Measurements from ENCODE around the gene TRIM37.
A peak's percentile ranks its signal among the peaks of the same experiment; 100 is the strongest.
"Not testable (repeated sequence)": the region's sequence is repeated elsewhere in the genome, so short reads cannot be mapped to it uniquely, and the experiment has no call there.

Gene TRIM37, protein sequence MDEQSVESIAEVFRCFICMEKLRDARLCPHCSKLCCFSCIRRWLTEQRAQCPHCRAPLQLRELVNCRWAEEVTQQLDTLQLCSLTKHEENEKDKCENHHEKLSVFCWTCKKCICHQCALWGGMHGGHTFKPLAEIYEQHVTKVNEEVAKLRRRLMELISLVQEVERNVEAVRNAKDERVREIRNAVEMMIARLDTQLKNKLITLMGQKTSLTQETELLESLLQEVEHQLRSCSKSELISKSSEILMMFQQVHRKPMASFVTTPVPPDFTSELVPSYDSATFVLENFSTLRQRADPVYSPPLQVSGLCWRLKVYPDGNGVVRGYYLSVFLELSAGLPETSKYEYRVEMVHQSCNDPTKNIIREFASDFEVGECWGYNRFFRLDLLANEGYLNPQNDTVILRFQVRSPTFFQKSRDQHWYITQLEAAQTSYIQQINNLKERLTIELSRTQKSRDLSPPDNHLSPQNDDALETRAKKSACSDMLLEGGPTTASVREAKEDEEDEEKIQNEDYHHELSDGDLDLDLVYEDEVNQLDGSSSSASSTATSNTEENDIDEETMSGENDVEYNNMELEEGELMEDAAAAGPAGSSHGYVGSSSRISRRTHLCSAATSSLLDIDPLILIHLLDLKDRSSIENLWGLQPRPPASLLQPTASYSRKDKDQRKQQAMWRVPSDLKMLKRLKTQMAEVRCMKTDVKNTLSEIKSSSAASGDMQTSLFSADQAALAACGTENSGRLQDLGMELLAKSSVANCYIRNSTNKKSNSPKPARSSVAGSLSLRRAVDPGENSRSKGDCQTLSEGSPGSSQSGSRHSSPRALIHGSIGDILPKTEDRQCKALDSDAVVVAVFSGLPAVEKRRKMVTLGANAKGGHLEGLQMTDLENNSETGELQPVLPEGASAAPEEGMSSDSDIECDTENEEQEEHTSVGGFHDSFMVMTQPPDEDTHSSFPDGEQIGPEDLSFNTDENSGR

DNA sequence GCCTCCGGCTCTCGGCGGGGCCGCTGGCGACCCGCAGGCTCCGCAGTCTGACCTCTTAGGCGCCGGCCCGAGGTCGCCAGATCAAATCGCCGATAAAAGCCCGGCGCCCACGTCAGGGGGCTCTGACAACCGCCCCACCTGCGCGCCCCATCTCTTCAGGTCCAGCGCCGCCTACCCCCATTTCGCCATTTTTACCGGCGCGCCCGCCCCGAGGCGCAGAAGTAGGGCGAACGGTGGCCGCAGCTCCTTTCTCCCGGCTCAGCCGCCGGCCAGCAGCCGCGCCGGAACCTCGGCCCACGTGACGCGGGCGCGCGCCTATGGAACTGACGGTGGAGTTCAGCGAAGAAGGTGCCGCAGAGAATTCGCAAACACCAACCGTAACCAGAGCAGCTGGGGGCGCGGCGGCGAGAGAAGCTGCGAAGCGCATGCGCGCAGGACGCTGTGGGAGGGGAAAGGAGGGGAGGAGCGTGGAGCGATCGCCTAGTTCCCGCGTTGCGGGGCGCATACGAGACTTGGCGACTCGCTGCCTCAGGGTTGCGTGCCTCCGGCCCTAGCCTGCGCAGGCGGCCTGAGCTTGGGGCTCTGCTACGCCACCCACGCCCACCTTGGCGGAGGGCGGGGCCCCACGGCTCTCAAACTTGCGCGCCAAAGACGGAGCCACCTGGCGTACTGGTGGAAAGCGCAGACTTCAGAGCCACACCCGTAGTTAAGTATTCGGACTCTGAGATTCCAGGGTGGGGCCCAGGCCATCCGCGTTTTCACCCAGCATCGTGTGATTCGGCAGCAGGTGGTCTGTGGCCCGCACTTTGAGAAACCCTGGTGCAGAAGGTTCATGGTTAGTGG lies at the start of gene TRIM37:
Gene TRIM37, minus strand, starts transcription at position 418 of the 843 bp plus-strand sequence. CDS start 419 bp downstream, outside the sequence.
- peak; percentile 98 for DNase-seq

DNA sequence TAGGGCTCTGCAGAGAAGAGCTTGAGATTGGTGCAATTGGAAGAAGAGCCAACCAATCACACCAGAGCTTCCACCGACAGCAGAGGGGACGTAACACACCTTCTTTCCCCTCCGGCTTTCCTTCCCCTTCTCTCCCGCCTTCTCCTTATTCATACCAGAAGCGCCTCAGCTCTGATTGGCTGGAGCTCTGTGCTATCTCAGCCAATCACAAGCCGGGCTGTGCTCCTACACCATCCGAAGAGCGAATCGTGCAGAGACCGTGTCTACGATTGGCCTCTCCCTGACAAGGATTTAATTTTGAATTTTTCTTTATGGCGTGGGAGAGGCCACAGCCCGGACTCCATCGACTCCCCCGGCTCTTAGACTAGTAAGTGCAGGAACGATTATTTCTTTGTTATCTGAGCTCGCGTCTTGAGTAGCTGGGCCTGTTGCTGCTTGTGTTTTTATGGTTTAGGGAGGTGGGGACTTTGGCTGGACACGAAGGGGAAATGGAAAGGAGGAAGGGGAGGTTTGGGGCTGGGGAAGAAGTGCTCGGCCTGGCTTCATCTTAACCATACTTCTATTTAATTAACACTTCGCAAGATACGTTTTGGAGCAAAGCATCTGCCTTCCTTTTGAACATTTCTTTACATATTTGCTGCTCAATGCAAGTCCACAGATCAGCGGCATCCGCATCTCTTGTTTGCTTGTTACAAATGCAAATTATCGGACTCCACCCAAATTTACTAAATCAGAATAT lies 48.9 kb upstream of the TRIM37 start, which contains the start of gene PRR11:
Gene PRR11, plus strand, starts transcription at position 308 of the 739 bp plus-strand sequence. CDS start 14,007 bp downstream, outside the sequence.
- DNase-seq: peak; percentile 90

DNA sequence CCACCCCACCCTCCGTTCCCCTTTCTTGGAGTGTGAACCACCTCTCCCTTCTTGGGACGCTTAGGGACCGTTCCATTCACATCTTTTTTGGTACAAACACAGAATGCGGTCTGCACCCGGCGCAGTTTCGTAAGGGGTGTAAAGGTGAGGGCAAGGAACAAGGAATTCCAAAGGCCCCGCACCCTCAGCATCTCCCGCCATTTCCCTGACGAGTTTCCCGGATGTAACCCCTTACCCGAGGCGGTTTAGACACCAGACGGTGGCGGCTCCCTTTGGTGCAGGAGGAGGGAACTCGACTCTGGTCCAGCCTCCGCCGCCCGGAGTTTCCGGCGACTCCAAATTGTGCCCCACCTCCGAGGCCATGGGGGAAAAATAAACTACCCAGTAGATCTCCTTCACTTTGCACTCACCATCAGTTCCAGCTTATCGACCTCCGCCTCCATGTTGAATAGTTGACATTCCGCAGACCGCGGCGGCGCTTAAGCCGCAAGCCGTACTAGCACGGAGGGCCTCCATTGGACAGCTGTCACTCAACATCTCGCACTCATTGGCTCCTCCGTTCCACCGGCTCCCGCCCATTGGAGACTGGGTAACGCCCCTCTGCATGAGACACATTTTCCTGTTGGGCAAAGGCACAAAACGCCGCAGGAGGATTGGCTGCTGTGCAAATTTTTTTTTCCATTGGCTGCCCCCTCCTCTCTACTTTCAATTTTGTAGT lies 48.2 kb upstream of the TRIM37 start, which contains the start of gene SKA2:
Gene SKA2, minus strand, starts transcription at position 466 of the 718 bp plus-strand sequence. Its CDS starts 23 bp downstream, at position 443.
- DNase-seq: peak; percentile 96

DNA sequence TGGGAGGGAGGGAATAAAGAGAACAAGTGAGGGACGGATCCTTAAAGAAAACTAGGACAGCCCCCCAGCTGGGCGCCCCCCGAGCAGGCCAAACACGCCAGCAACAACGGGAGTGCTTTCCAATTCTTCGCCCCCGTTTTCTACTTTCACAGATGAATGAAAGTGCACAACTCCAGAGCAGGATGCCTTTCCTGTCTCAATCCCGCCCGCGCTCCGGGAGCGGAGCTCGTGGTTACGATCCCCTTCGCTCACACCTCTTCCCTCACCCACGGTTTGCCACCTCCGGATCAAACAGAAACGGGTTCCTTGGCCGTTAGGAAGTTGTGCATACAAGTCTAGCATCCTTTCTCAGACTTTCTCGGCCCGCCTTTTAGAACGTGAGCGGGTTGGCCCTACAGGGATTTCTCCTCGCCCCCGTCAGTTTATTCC lies 47.6 kb upstream of the TRIM37 start:
- peak; percentile 20 for DNase-seq

DNA sequence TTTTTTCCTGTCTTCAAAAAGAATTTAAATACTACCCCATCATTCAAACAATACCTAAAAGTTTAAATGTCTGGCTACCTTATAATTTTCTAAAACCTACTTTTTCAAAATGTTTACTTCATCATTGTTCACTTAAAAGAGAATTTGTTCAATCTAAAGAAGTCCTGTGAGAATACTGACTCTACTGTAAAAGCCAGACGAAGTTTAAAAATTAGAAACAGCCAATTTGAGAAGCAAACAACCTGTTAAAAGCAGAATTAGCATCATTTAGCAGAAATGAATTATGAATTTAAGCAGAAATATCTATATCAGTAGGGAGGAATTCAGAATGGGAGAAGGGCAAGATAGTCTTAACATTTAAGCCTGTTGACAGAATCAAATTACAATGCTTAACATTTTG lies 46.2 kb upstream of the TRIM37 start:
- no peak for DNase-seq

DNA sequence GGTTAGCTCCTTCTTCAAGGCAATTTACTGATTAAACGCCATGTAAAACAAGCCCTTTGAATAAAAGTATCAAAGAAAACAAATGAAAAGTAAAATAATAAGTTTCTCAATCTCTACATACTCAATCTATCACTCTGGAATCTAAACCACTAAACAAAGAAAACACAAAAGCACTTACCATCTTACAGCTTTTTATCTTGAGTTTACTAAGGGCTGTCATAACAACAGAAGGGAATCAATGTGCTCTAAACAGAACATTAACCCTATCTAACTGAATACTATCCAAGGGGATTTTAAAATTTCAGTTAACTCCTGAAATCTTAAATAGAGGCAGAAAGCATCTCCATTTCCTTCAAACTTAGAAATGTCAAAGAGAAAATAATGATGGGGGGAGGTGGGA lies 44.9 kb upstream of the TRIM37 start:
- no peak for DNase-seq

DNA sequence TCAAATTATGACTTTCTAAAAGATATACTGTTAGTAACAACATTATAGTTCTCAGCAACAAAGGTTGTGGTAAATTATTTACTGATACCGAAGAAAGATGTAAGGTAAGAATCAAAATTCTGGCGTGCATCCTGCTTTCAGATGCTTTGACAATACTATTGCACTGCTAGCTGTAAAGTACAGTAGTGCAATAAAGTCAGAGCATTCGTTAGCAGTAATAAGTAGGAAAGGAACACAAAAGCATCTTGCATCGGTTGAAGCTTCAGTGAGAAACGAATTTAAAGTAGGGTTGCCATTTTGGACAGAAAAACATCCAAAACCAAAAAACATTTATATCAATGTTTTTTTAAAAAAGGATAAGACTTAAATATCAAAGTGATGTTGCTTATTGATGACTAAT lies 44.3 kb upstream of the TRIM37 start:
- no peak for DNase-seq

DNA sequence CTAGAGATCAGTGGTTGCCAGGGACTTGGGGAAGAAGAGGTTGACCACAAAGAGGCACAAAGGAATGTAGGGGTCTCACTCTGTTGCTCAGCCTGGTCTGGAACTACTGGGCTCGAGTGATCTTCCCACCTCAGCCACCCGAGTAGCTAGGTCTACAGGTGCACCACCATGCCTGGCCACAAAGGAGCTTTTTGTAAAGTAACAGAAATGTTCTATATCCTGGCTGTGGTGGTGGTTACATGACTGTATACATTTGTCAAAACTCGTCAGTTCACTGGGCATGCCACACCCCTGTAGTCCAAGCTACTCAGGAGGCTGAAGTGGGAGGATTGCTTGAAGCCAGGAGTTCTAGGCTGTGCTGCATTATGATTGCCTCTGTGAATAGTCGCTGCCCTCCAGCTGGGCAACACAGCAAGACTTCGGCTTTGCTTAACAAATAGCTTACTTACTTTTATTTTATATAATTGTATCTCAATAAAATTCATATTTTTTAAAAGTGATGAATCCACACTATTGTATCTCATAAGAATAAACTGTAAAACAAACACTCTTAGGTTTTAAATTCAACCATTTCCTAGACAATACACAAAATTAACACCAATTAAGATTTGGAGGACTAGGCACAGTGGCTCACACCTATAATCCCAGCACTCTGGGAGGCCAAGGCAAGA lies 43.3 kb upstream of the TRIM37 start:
- DNase-seq: no peak

DNA sequence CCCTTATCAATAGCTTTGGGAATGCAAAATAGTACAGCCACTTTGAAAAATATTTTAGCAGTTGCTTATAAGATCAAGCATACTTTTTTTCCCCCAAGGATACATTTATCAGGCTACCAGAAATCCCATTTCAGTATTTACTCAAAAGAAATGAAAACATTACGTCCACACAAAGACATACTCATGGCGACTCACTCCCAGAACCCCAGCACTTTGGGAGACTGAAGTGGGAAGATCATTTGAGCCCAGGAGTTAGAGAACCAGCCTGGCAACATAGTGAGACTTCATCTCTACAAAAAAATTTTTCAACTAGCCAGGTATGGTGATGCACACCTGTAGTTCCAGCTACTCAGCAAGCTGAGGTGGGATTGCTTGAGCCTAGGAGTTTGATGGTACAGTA lies 42.4 kb upstream of the TRIM37 start:
- DNase-seq: no peak

DNA sequence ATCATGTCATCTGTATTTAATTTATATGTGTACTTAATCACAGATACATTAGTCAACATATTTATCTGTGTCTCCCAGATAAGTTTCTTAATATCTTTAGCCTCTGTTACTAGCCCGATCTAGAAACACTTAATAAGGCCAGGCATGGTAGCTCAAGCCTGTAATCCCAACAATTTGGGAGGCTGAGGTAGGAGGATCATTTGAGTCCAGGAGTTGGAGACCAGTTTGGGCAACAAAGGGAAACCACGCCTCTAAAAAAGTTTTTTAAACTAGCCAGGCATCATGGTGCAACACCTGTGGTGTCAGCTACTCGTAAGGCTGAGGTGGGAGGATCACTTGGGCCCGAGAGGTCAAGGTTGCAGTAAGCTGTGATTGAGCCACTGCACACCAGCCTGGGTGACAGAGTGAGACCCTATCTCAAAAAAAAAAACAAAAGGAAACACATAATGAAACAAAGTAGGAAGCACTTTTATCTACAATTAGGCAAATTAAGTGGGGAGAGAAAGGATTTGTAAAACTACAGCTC lies 39.0 kb upstream of the TRIM37 start:
- no peak for DNase-seq

DNA sequence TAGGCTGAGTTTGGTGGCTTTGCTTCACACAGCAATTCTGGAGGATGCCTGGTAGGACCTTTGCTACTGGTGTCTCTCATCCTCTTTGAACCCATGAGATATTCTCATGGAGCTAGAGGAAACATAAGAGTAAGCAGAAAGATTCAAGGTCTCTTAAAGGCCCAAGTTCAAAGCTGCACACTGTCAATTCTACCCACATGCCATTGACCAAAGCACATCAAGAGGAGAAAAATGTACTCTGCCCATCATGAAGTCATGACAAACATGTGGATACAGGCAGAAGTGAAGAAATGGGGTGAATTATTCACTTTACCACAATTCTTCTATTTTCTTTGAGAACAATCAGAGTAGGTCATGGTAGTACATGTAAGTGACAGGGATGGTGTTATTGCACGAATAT lies 35.2 kb upstream of the TRIM37 start:
- no peak for DNase-seq

DNA sequence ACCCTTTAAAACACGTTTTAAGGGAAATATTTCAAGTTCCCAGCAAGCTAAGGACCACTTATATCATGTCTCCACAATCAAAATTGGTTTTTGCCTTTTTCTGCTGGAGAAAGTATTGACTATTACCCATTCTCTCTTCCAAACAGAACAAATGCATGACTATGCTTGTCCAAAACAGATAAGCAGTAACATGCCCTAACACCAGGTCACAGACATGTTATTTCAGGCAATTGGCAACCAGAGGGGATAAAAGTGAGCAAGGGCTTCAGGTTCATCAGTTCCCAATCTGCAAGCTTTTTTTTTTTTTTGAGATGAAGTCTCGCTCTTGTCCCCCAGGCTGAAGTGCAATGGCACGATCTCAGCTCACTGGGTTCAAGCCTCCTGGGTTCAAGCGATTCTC lies 33.3 kb upstream of the TRIM37 start:
- no peak for DNase-seq

DNA sequence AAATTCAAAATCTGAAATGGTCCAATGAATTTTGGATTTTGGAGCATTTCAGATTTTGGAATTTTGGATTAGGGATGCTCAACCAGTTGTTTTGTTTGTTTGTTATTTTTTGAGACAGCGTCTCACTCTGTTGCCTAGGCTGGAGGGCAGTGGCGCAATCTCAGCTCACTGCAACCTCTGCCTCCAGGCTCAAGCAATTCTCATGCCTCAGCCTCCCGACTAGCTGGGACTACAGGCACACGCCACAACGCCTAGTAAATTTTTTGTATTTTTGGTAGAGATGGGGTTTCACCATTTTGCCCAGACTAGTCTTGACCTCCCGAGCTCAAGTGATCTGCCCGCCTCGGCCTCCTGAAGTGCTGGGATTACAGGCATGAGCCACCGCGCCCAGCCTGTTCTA lies 31.7 kb upstream of the TRIM37 start:
- not testable (repeated sequence) for DNase-seq

DNA sequence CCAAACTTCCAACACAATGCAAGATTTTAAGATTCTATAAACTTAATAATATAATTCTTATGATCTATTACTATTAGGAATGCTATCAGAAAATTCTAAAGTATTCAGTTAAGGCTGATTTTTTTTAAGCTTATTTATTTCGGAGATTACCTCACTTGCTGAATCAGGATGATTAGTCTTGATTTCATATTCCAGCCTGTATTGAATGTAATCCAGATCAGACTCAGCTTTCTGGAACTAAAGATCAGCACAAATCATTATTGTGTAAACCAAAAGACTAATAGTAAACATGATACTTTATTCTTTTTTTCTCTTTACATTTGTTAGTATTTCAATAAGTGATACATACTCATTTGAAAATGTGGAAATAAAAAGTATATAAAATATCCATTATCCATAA lies 24.5 kb upstream of the TRIM37 start:
- DNase-seq: no peak

DNA sequence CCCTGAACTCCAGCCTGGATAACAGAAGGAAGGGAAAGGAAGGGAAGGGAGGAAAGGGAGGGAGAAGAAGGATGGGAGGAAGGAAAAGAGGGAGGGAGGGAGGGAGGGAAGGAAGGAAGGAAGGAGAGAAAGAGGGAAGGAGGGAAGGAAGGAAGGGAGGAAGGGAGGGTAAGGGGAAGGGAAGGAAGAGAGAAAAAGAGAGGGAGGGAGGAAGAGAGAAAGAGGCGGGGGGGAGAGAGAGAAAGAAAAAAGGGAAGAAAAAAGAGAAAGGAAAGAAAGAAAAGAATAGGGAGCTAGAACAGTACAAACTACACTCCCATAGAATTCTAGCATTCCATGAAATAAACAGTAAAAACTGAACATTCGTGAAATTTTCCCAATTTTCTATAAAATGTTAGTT lies 23.1 kb upstream of the TRIM37 start:
- no peak for DNase-seq

DNA sequence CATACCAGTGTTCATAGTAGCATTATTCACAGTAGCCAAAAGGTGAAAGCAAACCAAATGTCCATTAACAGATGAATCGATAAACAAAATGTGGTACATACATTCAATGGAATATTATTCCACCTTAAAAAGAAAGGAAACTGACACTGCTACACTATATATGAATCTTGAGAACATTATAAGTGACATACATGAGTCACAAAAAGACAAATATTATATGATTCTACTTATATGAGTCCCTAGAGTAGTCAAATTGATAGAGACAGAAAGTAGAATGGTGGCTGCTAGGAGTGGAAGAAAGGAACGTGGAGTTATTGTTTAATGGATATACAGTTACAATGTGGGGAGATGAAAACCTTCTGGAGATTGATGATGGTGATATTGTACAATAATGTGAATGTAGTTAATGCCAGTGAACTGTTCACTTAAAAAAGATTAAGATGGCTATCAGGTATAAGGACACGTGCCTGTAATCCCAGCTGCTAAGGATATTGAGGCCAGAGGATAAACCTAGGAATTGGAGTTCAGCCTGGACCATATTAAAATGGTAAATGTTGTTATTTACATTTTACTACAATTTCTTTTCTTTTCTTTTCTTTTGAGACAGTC lies 20.2 kb upstream of the TRIM37 start:
- no peak for DNase-seq

DNA sequence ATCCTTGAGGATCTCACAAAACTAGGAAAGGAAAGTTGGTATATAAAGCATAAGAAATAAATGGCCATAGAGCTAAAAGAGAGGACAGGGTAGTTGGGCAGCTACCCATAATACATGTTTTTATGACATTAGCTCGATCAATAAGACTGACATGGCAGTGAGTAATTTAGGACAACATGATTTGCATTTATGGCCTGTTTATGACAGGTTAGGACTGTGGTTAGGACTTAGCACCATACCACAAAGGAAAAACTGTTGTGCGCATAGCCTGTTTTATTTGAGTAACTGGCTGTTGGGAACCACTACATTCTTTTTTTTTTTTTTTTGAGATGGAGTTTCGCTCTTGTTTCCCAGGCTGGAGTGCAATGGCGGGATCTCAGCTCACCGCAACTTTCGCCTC lies 18.0 kb upstream of the TRIM37 start:
- no peak for DNase-seq

DNA sequence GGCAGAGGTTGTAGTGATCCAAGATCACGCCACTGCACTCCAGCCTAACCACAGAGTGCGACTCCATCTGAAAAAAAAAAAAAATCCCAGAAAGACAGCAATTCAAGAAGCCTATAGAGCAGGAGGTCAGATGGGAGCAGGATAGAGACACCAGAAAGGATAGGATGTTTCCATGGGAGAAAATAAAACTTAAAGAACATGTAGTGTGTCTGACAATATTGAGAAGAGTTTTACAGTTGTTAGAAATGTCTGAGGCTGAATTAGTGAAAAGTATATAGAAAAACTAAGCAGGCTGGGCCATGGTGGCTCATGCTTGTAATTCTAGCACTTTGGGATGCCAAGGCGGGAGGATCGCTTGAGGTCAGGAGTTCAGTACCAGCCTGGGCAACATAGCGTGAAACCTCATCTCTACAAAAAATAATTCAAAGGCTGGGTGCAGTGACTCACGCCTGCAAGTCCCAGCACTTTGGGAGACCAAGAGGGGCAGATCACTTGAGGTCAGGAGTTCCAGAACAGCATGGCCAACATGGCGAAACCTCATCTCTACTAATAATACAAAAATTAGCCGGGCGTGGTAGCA lies 15.3 kb upstream of the TRIM37 start:
- no peak for DNase-seq

DNA sequence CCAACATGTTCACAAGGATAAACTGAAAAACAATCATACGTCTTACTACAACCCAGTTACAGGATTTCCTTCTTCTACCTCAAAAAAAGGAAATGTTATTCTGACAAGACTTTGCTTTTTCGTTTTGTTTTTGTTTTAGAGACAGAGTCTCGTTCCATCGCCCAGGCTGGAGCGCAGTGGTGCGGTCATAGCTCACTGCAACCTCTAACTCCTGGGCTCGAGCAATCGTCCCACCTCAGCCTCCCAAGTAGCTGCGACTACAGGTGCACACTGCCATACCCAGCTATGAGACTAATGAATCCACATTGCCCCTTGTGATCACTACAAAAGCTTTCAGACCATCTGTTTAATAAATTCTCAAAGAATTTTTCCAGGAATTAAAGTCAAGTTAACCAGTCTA lies 8.8 kb upstream of the TRIM37 start:
- DNase-seq: no peak

All from activated gamma-delta T cell treated with Interleukin-2 at 50 U/mL for 16 hours (primary cell).